ENCODE data around the gene C5orf24. TPM values are rescaled to one million over a fixed set of nuclear protein-coding genes. Genes with fewer than 3 reads are reported as not detected.

C5orf24 gene
- total and polyA plus RNA-seq, 10 of the 15 experiments (the other 5 are each of a cell fraction or from before 2014, with no cell fraction given): 5.4 to 26.8 (median 15.6) TPM

GRCh38 chr5:134893748-134894505 lies 48.2 kb downstream of the C5orf24 start:
- no peak for ATAC-seq
- intact Hi-C loops (cut with micrococcal nuclease; ENCODE audit: unreplicated experiment): no loop called here
- Histone ChIP-seq H3K4me2 (ENCODE audit: control insufficient read depth, insufficient read depth) (no peak overlapping the region), H3K36me3 (ENCODE audit: control insufficient read depth in 2 of 2, insufficient read depth in 2 of 2, low read length in 1 of 2) (peaks cover 11 to 19% of the 10 kb centered on the region in 2 experiments), H3K27ac (ENCODE audit: control insufficient read depth, insufficient read depth) (no peak overlapping the region), H3K27me3 (replicated peaks in 1 of 2; ENCODE audit: control insufficient read depth in 2 of 2, insufficient read depth in 2 of 2, low read length in 1 of 2) (no peaks in the 10 kb centered on the region), H3K79me2 (ENCODE audit: control insufficient read depth, insufficient read depth, low read length) (peaks cover 2% of the 10 kb centered on the region), H3K4me1 (ENCODE audit: control insufficient read depth, insufficient read depth, low read length) (peaks cover 7% of the 10 kb centered on the region), H2AFZ (ENCODE audit: control insufficient read depth, low read depth, low read length) (no peak overlapping the region), H3K4me3 (no peak overlapping the region), H4K20me1 (ENCODE audit: control insufficient read depth, insufficient read depth) (no peaks in the 10 kb centered on the region), H3K9ac (ENCODE audit: control insufficient read depth, insufficient read depth, low read length) (no peak overlapping the region), H3K9me3 (replicated peaks; ENCODE audit: control insufficient read depth, insufficient read depth, low read length) (peaks cover 2% of the 10 kb centered on the region)
- DNase-seq (ENCODE audit: low read depth, low spot score): no peak
- RAD21 ChIA-PET (ENCODE audit: unreplicated experiment): no interaction called here
- no TSS peak for BruUV-seq (replicated peaks)
- in situ Hi-C loops (cut with MboI): no loop called here
- CTCF ChIA-PET: interaction anchor here (0.6 to 0.9 kb wide), 2 partner anchors 10 to 1267 kb away, joined by 3 to 4 read pairs; no protein-coding TSS in a partner anchor
- TF ChIP-seq TBL1XR1 (IDR thresholded peaks at IDR 0.05; ENCODE audit: low read depth, low read length) (no peak), SUZ12 (IDR thresholded peaks at IDR 0.05; ENCODE audit: unreplicated experiment) (no peak), FOS (IDR thresholded peaks at IDR 0.05; ENCODE audit: borderline replicate concordance, extremely low read depth, insufficient read length) (no peak), REST (IDR thresholded peaks at IDR 0.05; ENCODE audit: low read depth, low read length) (no peak), BACH1 (IDR thresholded peaks at IDR 0.05; ENCODE audit: borderline replicate concordance) (no peak), TCF12 (IDR thresholded peaks at IDR 0.05; ENCODE audit: low read depth, low read length) (no peak), SP1 (IDR thresholded peaks at IDR 0.05; ENCODE audit: low read depth, low read length) (no peak), KDM1A (IDR thresholded peaks at IDR 0.05; ENCODE audit: borderline replicate concordance) (no peak), USF2 (IDR thresholded peaks at IDR 0.05; ENCODE audit: borderline replicate concordance, low read depth, low read length) (no peak), CEBPB (IDR thresholded peaks at IDR 0.05; ENCODE audit: borderline replicate concordance in 1 of 2, low read depth in 2 of 2, low read length in 2 of 2) (no peak), SMAD1 (IDR thresholded peaks at IDR 0.05; ENCODE audit: low read depth, partially characterized antibody) (no peak), CBX3 (IDR thresholded peaks at IDR 0.05; ENCODE audit: borderline replicate concordance, low read depth) (no peak), BCL3 (IDR thresholded peaks at IDR 0.05; ENCODE audit: borderline replicate concordance, insufficient read depth, low read depth, low read length, poor library complexity, severe bottlenecking) (no peak), GATAD2B (conservative IDR thresholded peaks at IDR 0.05; ENCODE audit: low read depth) (no peak)
- SMC1A ChIA-PET (ENCODE audit: uncharacterized antibody, unreplicated experiment): no interaction called here
- 98% methylated on average over 7 of the region's 7 CpGs for WGBS (ENCODE audit: insufficient coverage, insufficient replicate concordance, low lambda C conversion rate, missing lambda C conversion rate)
- FAIRE-seq: no peak
- POLR2A ChIA-PET: interaction anchor here (0.6 to 0.7 kb wide), 2 partner anchors 40 to 149 kb away, joined by 3 to 4 read pairs; no protein-coding TSS in a partner anchor

Data from GM12878 (cell line).